HepG2 (cell line): Measurements from ENCODE around the gene GPS1. TPM values are rescaled to one million over a fixed set of nuclear protein-coding genes. Genes with fewer than 3 reads are reported as not detected.
A peak's percentile ranks its signal among the peaks of the same experiment; 100 is the strongest.

ENCODE experiments used
- AHR ChIP-seq: IDR thresholded peaks from 2 replicates; pipeline ENCODE4 v1.6.1; 2018; ENCODE audit warnings: missing genetic modification reagents, missing compliant biosample characterization
- ARID2 ChIP-seq: sonication (generic); formaldehyde crosslinking; IDR thresholded peaks from 2 replicates; pipeline ENCODE4 v1.8.1; 2022; ENCODE audit warnings: mild to moderate bottlenecking, missing genetic modification reagents, borderline replicate concordance
- ATAD3A ChIP-seq: sonication (generic); formaldehyde crosslinking; IDR thresholded peaks from 2 replicates; pipeline ENCODE4 v1.4.0; 2020; ENCODE audit warnings: missing genetic modification reagents
- ATRX ChIP-seq: sonication (generic); formaldehyde crosslinking; IDR thresholded peaks from 2 replicates; pipeline ENCODE4 v1.4.0; 2020; ENCODE audit warnings: missing genetic modification reagents, borderline replicate concordance
- CENPT ChIP-seq: sonication (generic); formaldehyde crosslinking; IDR thresholded peaks from 2 replicates; pipeline ENCODE4 v1.8.0; 2022; ENCODE audit warnings: low read depth, mild to moderate bottlenecking, moderate library complexity, missing genetic modification reagents
- FLYWCH1 ChIP-seq: sonication (generic); formaldehyde crosslinking; IDR thresholded peaks from 2 replicates; pipeline ENCODE4 v1.8.1; 2023; ENCODE audit warnings: mild to moderate bottlenecking, missing genetic modification reagents
- GATAD2A ChIP-seq: IDR thresholded peaks from 2 replicates; pipeline ENCODE4 v1.6.1; 2016
- KMT2A ChIP-seq: sonication (generic); formaldehyde crosslinking; IDR thresholded peaks from 2 replicates; pipeline ENCODE4 v1.4.0; 2020; ENCODE audit warnings: missing genetic modification reagents
- MAFF ChIP-seq: IDR thresholded peaks from 2 replicates; pipeline ENCODE4 v1.6.1; 2011; ENCODE audit warnings: low read depth, low read length, improper control_type of control experiment
- MTF1 ChIP-seq: sonication (generic); formaldehyde crosslinking; IDR thresholded peaks from 2 replicates; pipeline ENCODE4 v1.5.0; 2020; ENCODE audit warnings: missing genetic modification reagents
- NFKBIZ ChIP-seq: IDR thresholded peaks from 2 replicates; pipeline ENCODE4 v1.6.1; 2018; ENCODE audit warnings: missing genetic modification reagents, missing compliant biosample characterization
- PHF21A ChIP-seq: sonication (generic); formaldehyde crosslinking; IDR thresholded peaks from 2 replicates; pipeline ENCODE4 v1.5.0; 2020; ENCODE audit warnings: mild to moderate bottlenecking, missing genetic modification reagents
- SAFB2 ChIP-seq: sonication (generic); formaldehyde crosslinking; IDR thresholded peaks from 2 replicates; pipeline ENCODE4 v1.5.1; 2020; ENCODE audit warnings: missing genetic modification reagents, low read depth, mild to moderate bottlenecking, borderline replicate concordance
- SP4 ChIP-seq: sonication (generic); formaldehyde crosslinking; IDR thresholded peaks from 2 replicates; pipeline ENCODE4 v1.8.1; 2023; ENCODE audit warnings: mild to moderate bottlenecking, missing genetic modification reagents
- SRF ChIP-seq: IDR thresholded peaks from 2 replicates; pipeline ENCODE4 v1.6.1; 2011; ENCODE audit warnings: mild to moderate bottlenecking, low read depth, low read length, moderate library complexity
- ZBTB21 ChIP-seq: sonication (generic); formaldehyde crosslinking; IDR thresholded peaks from 2 replicates; pipeline ENCODE4 v1.4.0; 2020; ENCODE audit warnings: missing genetic modification reagents
- ZFP36L2 ChIP-seq: sonication (generic); formaldehyde crosslinking; IDR thresholded peaks from 2 replicates; pipeline ENCODE4 v1.4.0; 2020; ENCODE audit warnings: missing genetic modification reagents
- ZNF225 ChIP-seq: sonication (generic); formaldehyde crosslinking; IDR thresholded peaks from 2 replicates; pipeline ENCODE4 v1.4.0; 2020; ENCODE audit warnings: mild to moderate bottlenecking, missing genetic modification reagents
- ZNF24 ChIP-seq: fragments of 450-650 bp; IDR thresholded peaks from 2 replicates; pipeline ENCODE4 v1.6.1; 2017; ENCODE audit warnings: antibody characterized with exemption, mild to moderate bottlenecking
- ZNF251 ChIP-seq: sonication (generic); formaldehyde crosslinking; IDR thresholded peaks from 2 replicates; pipeline ENCODE4 v1.9.0; 2021; ENCODE audit warnings: mild to moderate bottlenecking, missing genetic modification reagents
- ZNF558 ChIP-seq: sonication (generic); formaldehyde crosslinking; IDR thresholded peaks from 2 replicates; pipeline ENCODE4 v1.9.0; 2022; ENCODE audit warnings: mild to moderate bottlenecking, missing genetic modification reagents, borderline replicate concordance
- ZNF567 ChIP-seq: sonication (generic); formaldehyde crosslinking; IDR thresholded peaks from 2 replicates; pipeline ENCODE4 v1.8.1; 2023; ENCODE audit warnings: mild to moderate bottlenecking, missing genetic modification reagents, borderline replicate concordance
- ZNF652 ChIP-seq: IDR thresholded peaks from 2 replicates; pipeline ENCODE4 v1.6.1; 2016; ENCODE audit warnings: low read depth, borderline replicate concordance
- ZNF75D ChIP-seq: sonication (generic); formaldehyde crosslinking; IDR thresholded peaks from 2 replicates; pipeline ENCODE4 v1.8.1; 2023; ENCODE audit warnings: missing genetic modification reagents, mild to moderate bottlenecking, borderline replicate concordance
- ZNF776 ChIP-seq: sonication (generic); formaldehyde crosslinking; IDR thresholded peaks from 2 replicates; pipeline ENCODE4 v1.4.0; 2020; ENCODE audit warnings: mild to moderate bottlenecking, missing genetic modification reagents
- polyA plus RNA-seq, 8 experiments: library from polyadenylated mRNA; depleted of rRNA in 3 of 8; stranded (reverse) in 7 of 8; unstranded in 1 of 8; fragments of >200 nt; fragmentation: Illumina TruSeq in 4 of 8; extraction: Trizol in 4 of 8; gene quantifications; 2 replicates each; pipeline versions ENCODE4 v1.2.1 to v1.2.3, GENCODE V29; 2011 to 2016; ENCODE audit warnings: low read depth in 4 of 8, missing spikeins in 1 of 8, mixed read lengths in 1 of 8; ENCODE audit not compliant: insufficient read depth in 1 of 8
- total RNA-seq, 5 experiments: library from RNA; depleted of rRNA; stranded (reverse); fragments of >200 nt; fragmentation: Illumina TruSeq; extraction: Trizol; gene quantifications; 2 replicates each; pipeline ENCODE4 v1.2.3, GENCODE V29; 2016; ENCODE audit warnings: low read depth in 1 of 5
- TF ChIP-seq, protein P1 (sequence below), 2 experiments: sonication (generic) in 1 of 2; formaldehyde crosslinking in 1 of 2; IDR thresholded peaks; 2 replicates each; pipeline versions ENCODE4 v1.4.0 to v1.6.1; 2016 to 2020; ENCODE audit warnings: borderline replicate concordance in 1 of 2, low read depth in 1 of 2, mild to moderate bottlenecking in 1 of 2, missing genetic modification reagents in 1 of 2
- TF ChIP-seq, protein P2 (sequence below): sonication (generic); formaldehyde crosslinking; IDR thresholded peaks from 2 replicates; pipeline ENCODE4 v1.5.1; 2020; ENCODE audit warnings: mild to moderate bottlenecking, missing genetic modification reagents, borderline replicate concordance

Gene GPS1
- total and polyA plus RNA-seq, 2 of the 13 experiments (the other 11 are each of a cell fraction or from before 2014, with no cell fraction given): 124 to 128 TPM

DNA sequence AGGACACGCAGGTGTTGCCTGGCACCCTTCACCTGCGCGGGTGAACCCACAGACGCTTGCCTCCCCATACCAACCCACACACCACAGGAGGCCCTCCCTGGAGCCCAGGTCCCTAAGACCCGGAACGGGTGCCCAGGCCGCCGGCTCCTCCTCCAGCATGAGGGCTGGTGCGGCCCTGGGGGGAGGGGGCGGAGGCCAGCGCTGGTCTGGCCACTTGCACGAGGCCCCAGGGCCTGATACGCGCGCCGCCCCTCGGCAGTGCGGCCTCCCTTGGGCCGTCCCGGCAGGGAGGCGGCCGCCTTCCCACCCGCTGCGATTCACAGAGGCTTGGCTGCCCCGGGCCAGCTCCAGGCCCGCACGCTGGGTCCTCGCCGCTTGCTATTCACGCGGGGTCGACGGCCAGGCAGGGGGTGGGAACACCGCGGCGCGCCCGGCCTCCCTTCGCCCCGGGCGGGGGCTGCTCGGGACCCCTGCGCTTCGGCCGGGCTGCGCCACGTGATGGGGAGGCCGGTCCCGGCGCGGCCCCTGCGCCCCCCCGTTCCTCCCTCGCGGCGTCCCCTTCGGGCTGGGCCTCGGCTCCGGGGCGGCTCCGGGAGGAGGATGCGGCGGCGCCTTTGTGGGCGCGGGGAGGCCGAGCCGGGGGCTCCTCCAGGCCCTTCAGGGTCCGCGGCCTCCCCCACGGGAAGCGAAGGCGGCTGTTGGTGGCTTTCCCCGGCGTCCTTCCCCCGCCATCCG, 45.7 kb downstream of the GPS1 start (continued):
- TF ChIP-seq ZNF75D (CRISPR knock-in tag) (0 out of 2 replicates have a peak, but pooled peaks have one; percentile 65), SP4 (CRISPR knock-in tag) (no peak; the same call in 1 of the 2 replicates), ZBTB21 (CRISPR knock-in tag) (no peak), ZNF567 (CRISPR knock-in tag) (no peak), ZNF652 (CRISPR knock-in tag) (no peak), GATAD2A (no peak), MTF1 (CRISPR knock-in tag) (no peak), NFKBIZ (no peak), SRF (no peak), ZFP36L2 (CRISPR knock-in tag) (no peak), ATRX (no peak), CENPT (CRISPR knock-in tag) (no peak), PHF21A (no peak), AHR (CRISPR knock-in tag) (no peak), SAFB2 (no peak), ZNF251 (CRISPR knock-in tag) (no peak), KMT2A (CRISPR knock-in tag) (no peak; the same call in 1 of the 2 replicates), ZNF776 (CRISPR knock-in tag) (no peak), ARID2 (CRISPR knock-in tag) (no peak), ZNF24 (no peak), FLYWCH1 (CRISPR knock-in tag) (no peak), ZNF558 (CRISPR knock-in tag) (no peak; the same call in 1 of the 2 replicates), ATAD3A (CRISPR knock-in tag) (no peak), ZNF225 (no peak; the same call in 1 of the 2 replicates), MAFF (no peak)
- TF ChIP-seq, protein P1, sequence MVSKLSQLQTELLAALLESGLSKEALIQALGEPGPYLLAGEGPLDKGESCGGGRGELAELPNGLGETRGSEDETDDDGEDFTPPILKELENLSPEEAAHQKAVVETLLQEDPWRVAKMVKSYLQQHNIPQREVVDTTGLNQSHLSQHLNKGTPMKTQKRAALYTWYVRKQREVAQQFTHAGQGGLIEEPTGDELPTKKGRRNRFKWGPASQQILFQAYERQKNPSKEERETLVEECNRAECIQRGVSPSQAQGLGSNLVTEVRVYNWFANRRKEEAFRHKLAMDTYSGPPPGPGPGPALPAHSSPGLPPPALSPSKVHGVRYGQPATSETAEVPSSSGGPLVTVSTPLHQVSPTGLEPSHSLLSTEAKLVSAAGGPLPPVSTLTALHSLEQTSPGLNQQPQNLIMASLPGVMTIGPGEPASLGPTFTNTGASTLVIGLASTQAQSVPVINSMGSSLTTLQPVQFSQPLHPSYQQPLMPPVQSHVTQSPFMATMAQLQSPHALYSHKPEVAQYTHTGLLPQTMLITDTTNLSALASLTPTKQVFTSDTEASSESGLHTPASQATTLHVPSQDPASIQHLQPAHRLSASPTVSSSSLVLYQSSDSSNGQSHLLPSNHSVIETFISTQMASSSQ (IDR thresholded peaks at IDR 0.05; ENCODE audit: low read depth): no peak
- TF ChIP-seq, protein P1 (CRISPR knock-in tag; IDR thresholded peaks at IDR 0.05; ENCODE audit: borderline replicate concordance): peak; percentile 42; the same call in 1 of the 2 replicates
- TF ChIP-seq, protein P2, sequence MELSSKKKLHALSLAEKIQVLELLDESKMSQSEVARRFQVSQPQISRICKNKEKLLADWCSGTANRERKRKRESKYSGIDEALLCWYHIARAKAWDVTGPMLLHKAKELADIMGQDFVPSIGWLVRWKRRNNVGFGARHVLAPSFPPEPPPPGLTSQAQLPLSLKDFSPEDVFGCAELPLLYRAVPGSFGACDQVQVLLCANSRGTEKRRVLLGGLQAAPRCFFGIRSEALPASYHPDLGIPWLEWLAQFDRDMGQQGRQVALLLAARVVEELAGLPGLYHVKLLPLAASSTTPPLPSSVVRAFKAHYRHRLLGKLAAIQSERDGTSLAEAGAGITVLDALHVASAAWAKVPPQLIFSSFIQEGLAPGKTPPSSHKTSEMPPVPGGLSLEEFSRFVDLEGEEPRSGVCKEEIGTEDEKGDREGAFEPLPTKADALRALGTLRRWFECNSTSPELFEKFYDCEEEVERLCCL (CRISPR knock-in tag): 0 out of 2 replicates have a peak, but pooled peaks have one; percentile 39
